NCI-H1694 treated with DMSO at 0.1 percent for 48 hours (cell line): ENCODE measurements around the gene CACTIN.

Experiments used
- DNase-seq: peaks from one replicate; lab custom pipeline; 2025; lab: John Stamatoyannopoulos, UW

The CACTIN gene

DNA sequence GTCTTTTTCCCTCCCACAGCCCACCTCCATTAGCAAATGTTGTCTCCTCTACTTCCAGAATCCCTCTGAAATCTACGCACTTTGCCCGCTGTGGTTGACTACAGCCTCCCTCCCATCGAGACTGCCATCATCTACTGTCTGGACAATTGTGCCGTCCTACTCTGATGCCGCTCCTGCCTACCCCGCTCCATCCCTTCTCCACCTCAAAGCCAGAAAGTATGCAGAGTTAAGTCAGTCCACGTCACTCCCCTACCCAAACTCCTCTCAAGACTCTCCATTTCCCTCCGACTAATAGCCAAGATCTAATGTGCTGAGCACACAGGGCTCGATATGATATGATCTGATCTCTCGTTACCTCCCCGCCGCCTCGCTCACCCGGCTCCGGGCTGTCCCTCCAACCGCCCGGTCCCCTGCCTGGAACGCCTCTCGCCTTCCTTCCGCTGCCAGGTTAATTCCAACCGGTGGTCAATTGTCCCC lies 556 bp downstream of the CACTIN start:
- no peak for DNase-seq

GRCh38 chr19:3623716-3624115 lies 2.9 kb downstream of the CACTIN start:
- DNase-seq, result no peak

DNA sequence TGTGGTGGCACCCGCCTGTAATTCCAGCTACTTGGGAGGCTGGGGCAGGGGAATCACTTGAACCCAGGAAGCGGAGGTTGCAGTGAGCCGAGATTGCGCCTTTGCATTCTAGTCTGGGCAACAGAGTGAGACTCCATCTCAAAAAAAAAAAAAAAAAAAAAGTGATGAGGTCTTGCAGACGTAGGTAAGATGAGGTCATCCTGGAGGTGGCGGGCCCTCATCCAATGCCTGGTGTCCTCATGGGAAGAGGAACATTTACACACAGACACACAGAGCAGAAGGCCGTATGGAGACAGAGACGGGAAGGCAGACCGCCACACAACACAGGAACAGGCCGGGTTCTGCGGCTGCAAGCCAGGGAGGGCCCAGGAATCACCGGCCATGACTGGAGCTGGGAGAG lies 4.4 kb downstream of the CACTIN start:
- no peak for DNase-seq

DNA sequence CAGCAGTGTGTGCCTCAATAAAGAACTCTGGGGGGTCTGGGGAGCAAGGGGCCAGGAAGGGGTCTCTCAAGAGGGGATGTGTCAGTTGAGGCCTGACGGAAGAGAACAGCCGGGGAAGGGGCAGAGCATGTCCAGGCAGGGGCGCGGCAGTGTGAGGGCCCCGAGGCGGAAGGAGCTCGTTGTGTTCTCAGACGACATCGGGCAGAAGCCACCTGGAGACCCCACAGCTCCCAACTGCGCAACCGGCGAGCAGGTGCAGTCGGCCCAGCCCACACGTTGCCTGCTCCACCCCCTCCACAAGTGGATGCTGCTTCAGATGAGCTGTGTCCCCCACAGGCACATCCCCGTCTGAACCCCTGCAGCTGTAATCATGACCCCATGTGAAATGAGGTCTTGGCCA lies 4.9 kb downstream of the CACTIN start:
- no peak for DNase-seq

DNA sequence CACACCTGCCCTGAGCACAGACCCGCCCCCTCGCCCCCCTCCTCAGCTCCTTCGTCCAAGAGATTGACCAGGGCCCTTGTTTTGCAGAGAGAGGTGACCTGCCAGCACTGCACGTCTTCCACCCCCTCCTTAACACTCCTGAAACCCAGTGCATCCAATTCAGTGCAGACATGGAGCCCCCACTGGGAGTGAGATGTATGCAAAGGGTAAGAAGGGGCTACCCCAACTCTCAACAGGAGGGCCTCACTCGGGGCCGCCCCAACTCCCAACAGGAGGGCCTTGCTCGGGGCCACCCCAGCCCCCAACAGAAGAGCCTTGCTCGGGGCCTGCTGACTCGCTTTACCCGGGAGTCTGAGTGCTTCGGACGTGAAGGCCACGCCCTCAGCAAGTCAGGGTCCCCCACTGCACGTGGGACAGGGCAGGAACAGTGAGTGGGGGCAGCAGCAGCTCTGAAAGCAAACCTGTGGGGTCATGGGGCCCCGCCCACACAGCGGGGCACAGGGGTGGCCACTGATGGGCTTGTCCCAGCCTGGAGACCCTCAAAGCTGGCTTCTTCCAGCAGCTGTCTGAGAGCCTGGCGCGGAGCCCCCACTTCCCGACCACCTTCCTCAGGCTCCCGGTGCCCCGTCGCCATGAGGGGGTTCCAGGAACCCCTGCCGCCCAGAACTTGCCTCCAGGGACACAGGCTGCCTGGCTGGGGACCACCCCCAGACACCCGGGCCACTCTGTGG lies 5.6 kb downstream of the CACTIN start:
- no peak for DNase-seq

DNA sequence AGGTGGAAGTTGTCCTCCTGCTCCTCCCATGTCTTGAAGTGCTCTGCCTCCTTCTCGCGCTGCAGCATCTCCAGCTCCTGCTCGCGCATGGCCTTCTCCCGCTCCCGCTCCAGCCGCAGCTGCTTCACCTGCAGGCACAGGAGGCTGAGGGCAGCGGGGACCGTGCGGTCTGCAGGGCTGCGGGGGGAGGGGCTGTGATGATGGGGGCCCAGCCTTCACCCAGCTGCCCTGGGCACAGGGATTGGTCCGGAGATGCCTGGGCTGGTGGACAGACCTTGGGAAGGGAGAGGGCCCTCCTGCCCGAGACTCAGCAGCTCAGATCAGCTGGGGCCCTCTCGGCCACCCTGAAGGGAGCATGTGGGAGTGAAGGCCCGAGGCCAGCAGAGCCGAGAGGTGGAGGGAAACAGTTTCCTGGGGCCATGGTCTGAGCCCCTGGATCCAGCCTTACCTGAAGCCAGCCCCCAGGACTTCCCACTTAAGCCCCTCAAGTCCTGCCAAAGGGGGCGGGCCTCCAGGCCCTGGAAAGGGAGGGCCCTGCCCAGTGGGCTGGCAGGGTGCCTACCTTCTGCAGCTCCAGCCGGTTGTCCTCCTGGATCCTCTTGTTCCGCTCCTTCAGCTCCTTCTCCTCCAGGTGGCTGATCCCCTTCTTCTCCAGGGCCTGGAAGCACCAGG lies 6.3 kb downstream of the CACTIN start:
- DNase-seq, result no peak

- no peak for DNase-seq
Measured at GRCh38 chr19:3619631-3620012, 7.0 kb downstream of the CACTIN start.

DNA sequence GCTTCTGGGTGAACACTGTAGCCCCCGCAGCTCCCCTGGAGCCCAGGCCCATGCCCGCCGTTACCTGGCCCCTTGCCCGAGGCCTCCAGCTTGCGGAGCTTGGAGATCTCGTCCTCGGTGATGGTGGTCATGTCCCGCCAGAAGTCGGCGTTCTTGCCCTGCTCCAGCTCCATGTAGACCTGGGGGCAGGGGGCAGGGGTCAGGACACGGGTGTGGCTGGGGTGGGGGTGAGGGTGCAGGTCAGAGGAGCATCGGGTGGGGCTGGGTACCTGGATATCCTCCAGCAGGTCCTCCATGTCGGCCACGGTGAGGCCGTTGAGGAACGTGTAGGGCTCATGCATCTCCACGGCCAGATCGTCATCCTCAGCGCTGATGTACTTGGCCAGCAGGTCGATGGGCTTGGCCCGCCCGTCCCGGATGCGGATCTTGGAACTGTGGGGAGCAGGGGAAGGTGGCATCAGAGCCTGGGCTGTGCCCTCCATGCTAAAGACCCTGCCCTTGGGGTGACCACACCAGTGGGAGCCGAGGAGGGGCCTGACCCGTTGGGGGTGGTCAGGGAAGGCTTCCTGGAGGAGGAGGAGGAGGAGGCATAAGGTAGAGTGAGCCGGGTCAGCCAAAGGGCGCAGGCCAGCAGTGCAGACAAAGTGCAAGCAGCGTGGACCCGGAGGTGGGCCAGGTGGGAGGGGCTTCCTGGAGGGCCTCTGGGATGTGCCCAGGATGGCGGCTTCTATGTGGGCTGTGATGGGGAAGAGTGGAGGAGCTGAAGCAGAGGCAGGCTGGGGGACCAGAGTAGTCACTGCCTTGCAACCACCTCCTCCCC lies 7.6 kb downstream of the CACTIN start:
- no peak for DNase-seq

DNA sequence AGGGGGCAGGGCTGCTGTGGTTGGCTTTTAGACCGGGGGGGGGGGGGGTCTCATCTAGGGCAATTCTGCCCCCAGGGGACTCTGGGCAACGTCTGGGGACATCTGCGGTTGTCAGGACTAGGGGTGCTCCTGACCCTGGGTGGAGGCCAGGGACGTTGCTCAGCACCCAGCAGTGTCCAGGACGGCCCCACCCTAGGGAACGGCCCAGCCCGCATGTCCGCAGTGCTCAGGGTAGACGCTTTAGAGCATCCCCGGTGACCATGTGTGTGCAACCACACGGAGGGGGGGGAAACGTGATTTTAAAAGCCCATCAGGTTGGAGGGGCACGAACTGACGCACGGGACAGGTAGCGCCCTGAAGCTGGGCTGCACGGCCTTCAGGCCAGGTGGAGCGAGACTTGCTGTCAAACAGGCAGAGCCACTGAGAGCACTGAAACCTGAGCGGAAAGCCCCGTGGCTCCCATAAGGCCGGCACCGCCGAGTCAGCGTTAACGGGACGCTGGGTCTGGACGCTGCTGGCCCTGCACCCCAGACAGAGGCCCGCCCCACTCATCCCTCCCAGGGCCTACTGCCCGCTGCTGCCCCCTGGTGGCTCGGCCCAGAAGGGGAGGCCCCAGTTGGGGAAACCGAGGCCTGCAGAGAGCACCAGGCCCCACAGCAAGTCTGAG lies 8.3 kb downstream of the CACTIN start:
- DNase-seq, result no peak

DNA sequence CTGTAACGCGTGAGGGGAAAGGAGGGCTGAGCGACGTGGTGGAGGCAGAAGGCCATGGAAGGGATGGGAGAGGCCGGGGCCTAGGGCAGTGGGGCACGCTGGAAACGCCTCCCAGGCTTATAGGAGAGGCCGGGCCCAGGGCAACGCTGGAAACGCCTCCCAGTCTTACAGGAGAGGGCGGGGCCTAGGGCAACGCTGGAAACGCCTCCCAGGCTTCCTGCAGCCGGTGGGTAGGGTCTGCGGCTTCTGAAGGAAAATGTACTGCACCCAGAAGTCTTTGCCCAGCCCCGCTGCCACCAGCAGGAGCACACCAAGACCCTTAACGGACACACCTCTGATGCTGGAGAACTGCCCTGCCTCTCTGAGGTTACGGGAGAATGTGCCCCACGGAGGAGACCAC lies 9.1 kb downstream of the CACTIN start:
- no peak for DNase-seq

DNA sequence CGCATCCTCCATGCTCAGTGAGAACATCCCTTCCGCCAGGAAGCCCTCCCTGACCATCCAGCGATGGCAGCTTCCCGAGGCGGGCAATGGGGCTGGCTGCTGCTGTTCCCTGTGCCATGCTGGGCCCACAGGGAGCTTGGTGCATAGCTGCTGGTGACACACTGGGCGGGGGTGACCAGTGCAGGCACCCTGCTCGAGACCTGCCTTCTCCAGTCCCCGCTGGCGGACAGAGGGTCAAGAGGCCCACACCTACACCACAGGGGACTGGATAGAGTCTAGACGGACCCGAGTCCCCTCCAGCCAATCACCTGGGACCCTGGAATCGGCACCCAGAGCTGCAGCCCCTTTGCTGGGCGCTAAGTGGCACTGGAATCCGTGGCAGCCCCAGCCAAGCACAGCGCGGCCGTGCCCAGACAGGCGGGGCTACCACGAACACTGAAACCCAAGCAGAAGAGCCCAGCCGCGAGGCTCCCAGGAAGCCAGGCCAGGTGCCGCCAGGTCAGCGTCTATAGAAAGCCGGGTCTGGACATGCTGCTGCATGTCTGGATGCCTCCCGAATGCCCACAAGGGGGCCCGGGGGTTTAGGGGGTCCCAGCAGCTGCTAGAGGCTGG lies 11.0 kb downstream of the CACTIN start:
- no peak for DNase-seq

- no peak for DNase-seq
Measured at GRCh38 chr19:3614858-3615505, 11.6 kb downstream of the CACTIN start.

GRCh38 chr19:3613818-3614661 lies 12.6 kb downstream of the CACTIN start:
- DNase-seq, result no peak

DNA sequence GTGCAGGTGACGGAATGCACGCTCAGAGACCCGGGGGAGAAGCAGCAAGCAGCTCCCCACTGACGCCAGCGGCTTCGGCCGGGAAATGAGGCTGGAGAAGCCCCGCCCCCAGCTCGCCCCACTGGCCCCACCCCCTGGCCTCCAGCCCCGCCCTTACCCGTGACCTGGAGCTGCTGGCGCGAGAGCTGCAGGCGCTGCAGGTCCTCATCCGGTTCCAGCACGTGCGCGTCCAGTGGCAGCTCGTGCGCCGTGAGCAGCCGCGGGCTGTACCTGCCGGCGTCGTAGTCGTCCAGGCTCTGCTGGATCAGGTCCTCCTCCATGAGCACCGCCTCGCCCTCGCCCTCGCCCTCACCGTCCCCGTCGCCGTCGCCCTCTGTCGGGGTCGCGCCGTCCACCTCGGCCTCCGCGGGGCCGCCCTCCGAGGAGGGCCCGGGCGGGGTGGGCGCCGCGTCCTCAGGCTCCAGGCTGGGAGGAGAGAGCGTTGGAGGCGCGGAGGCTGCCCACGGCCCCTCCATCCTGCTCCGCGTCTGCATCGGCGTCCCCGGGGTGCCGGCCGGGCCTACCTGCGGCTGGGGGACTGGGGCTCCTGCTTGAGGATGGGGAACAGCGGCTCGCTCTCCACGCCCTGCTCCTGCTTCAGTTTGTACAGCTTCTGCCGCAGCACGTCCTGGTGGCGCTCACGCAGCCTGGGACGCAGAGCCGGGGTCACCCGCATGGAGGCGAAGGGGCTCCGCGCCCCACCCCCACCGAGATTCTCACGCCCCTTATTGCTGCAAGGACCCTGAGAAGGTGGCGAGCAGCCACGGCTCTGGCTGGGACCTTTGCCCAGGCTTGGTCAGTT lies 13.5 kb downstream of the CACTIN start:
- DNase-seq, result no peak

DNA sequence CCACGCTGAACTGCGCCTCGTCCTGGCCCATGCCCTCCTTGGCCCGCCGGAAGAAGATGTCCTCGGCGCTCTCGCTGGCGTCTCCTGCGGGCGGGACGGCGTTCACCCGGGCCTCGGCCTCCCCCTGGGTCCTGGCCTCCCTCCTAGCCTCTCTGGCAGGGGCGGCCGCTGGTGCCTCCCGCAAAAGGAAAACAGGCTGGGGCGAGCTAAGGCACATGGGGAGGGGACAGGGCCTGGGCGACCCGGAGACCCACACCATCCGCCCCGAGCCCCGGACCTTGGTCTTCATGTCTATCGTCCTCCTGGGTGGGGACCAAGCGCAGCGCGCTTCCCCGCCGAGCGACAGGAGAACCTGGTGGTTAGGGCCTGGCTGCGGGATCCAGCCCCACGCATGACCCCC lies 14.3 kb downstream of the CACTIN start:
- no peak for DNase-seq

GRCh38 chr19:3611841-3612240 lies 14.7 kb downstream of the CACTIN start:
- no peak for DNase-seq

DNA sequence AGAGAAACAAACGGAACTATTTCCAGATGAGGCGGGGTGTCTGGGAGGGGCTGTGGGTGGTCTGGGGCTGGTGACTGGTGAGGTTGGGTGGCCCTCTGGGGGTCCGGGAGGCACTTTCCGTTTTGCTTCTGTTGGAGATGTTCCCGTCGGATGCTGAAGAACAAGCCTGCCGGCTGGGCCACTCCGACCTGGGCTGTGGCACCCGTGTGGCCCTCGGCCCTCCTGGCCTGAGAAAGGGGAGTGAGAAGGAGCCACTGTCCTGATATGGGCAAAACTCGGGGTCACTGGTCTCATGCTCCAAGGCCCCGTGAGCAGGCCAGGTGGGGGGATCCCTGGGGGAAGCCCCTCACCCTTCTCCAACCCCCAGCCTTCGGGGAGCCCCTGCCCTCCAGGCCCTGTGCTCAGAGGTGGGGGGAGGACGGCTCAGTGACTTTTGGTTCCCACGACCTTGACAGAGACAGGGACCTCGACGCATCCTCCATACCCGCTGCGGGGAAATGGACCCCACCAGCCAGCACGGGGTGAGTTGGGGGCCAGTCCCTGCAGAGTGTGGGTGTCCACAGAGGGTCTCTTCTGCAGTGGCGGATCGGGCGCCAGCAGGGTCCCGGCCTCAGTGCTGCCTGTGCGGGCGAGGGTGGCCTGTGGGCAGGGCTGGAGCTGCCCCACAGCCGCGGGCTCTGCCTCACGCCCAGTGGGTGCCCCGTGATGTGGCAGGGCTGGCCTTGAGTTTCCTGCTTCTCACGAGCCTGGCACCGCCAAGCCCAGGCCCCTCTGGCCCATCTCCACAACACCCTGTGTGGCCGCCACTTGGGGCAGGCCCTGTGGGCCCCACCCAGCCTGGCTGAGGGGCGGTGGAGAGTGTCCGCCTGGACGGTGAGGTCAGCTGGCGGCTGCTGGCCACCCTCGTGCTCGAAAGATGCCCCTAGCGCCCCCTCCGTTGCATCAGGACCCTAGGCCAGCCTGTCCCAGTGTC lies 15.6 kb downstream of the CACTIN start:
- DNase-seq, result no peak
